Uterus (tissue), 4 donors: ENCODE data around the gene TM9SF3. TPM values are rescaled to one million over a fixed set of nuclear protein-coding genes. Genes with fewer than 3 reads are reported as not detected.

Experiments used
- DNase-seq, 2 donors: peaks; one replicate each; pipeline ENCODE4 v3.0.0-alpha.2; 2019 to 2020
- H3K27ac ChIP-seq, 2 donors: fragments of 200-600 bp; sonication (generic); 1 replicate in 1 of 2; 2 replicates in 1 of 2; pipeline ENCODE4 v1.5.1; 2016 to 2018
- H3K27me3 ChIP-seq, 2 donors: fragments of 200-600 bp; sonication (generic); one replicate each; pipeline ENCODE4 v1.5.1; 2018 to 2019; ENCODE audit warnings: control low read depth in 1 of 2
- H3K36me3 ChIP-seq, 2 donors: fragments of 200-600 bp; sonication (generic); one replicate each; pipeline ENCODE4 v1.5.1; 2019; ENCODE audit warnings: control low read depth in 1 of 2
- H3K4me1 ChIP-seq, 2 donors: fragments of 200-600 bp; sonication (generic); one replicate each; pipeline ENCODE4 v1.5.1; 2018 to 2019; ENCODE audit warnings: control low read depth in 1 of 2
- H3K4me3 ChIP-seq, 2 donors: fragments of 200-600 bp; sonication (generic); 1 replicate in 1 of 2; 2 replicates in 1 of 2; pipeline ENCODE4 v1.5.1; 2018 to 2019; ENCODE audit warnings: mild to moderate bottlenecking in 1 of 2
- H3K9me3 ChIP-seq, 2 donors: fragments of 200-600 bp; sonication (generic); one replicate each; pipeline ENCODE4 v1.5.1; 2019; ENCODE audit warnings: control low read depth in 1 of 2
- POLR2A ChIP-seq, 2 donors: fragments of 450-650 bp; IDR thresholded peaks; one replicate each; pipeline ENCODE4 v1.6.1; 2016; ENCODE audit warnings: antibody characterized with exemption in 2 of 2, mild to moderate bottlenecking in 1 of 2, moderate library complexity in 1 of 2
- intact Hi-C: fragments of 100-400 bp; cut with DNase I; formaldehyde crosslinking; loops from one replicate; pipeline ENCODE4 v1.15.1; 2023; ENCODE audit warnings: low total_unique reads
- total RNA-seq, 4 donors: library from RNA; depleted of rRNA in 3 of 4; stranded (reverse); fragments of >200 nt in 3 of 4; gene quantifications; one replicate each; pipeline versions ENCODE4 v1.1.0 to v1.2.4, GENCODE V29; 2014 to 2023
- TF ChIP-seq, protein P1 (sequence below), 4 experiments: fragments of 200-600 bp in 2 of 4; fragments of 450-650 bp in 2 of 4; sonication (generic) in 2 of 4; IDR thresholded peaks; one replicate each; pipeline ENCODE4 v1.5.1; 2016 to 2019; ENCODE audit warnings: antibody characterized with exemption in 4 of 4, mild to moderate bottlenecking in 2 of 4, moderate library complexity in 1 of 4
- donor health status: DM: yes; HTN: yes; CAD: no.

TM9SF3 gene
- total RNA-seq, 4 donors from 2014 or later, result 86.8 to 210 (median 113) TPM

DNA sequence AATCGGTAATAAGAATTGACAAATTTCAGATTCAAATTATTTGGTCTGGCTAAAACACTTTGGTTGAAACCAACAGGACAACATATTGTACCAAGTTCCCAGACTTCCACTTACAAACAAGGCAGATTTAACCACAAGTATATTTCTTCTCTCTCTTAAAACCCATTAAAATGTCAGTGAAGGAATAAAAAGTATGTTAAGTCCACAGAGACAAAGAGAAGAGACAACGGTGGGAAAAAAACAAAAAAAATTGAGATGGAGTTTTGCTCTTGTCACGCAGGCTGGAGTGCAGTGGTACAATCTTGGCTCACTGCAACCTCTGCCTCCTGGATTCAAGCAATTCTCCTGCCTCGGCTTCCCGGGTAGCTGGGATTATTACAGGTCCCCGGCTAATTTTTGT is 16.3 kb downstream of the TM9SF3 start:
- H3K4me1 ChIP-seq, result peaks cover 6% of the 10 kb centered on the region in 2 donors
- H3K36me3 ChIP-seq, result no peaks in the 10 kb centered on the region
- intact Hi-C loops, result no loop called here
- H3K27me3 ChIP-seq, result no peaks in the 10 kb centered on the region
- TF ChIP-seq, protein P1, sequence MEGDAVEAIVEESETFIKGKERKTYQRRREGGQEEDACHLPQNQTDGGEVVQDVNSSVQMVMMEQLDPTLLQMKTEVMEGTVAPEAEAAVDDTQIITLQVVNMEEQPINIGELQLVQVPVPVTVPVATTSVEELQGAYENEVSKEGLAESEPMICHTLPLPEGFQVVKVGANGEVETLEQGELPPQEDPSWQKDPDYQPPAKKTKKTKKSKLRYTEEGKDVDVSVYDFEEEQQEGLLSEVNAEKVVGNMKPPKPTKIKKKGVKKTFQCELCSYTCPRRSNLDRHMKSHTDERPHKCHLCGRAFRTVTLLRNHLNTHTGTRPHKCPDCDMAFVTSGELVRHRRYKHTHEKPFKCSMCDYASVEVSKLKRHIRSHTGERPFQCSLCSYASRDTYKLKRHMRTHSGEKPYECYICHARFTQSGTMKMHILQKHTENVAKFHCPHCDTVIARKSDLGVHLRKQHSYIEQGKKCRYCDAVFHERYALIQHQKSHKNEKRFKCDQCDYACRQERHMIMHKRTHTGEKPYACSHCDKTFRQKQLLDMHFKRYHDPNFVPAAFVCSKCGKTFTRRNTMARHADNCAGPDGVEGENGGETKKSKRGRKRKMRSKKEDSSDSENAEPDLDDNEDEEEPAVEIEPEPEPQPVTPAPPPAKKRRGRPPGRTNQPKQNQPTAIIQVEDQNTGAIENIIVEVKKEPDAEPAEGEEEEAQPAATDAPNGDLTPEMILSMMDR (IDR thresholded peaks at IDR 0.05), result no peak
- TF ChIP-seq POLR2A (IDR thresholded peaks at IDR 0.05), result no peak
- H3K27ac ChIP-seq, result no peak overlapping the region
- H3K9me3 ChIP-seq, result no peaks in the 10 kb centered on the region
- no peak for DNase-seq
- no peak overlapping the region for H3K4me3 ChIP-seq

GRCh38 chr10:96568402-96568801 is 18.4 kb downstream of the TM9SF3 start:
- Histone ChIP-seq H3K27ac (no peak overlapping the region), H3K4me3 (no peak overlapping the region), H3K36me3 (no peaks in the 10 kb centered on the region), H3K27me3 (no peaks in the 10 kb centered on the region), H3K9me3 (no peaks in the 10 kb centered on the region), H3K4me1 (peaks cover 6% of the 10 kb centered on the region in 2 donors)
- no peak for TF ChIP-seq POLR2A (IDR thresholded peaks at IDR 0.05)
- TF ChIP-seq, protein P1 (IDR thresholded peaks at IDR 0.05), result no peak
- no peak for DNase-seq
- intact Hi-C loops, result no loop called here

DNA sequence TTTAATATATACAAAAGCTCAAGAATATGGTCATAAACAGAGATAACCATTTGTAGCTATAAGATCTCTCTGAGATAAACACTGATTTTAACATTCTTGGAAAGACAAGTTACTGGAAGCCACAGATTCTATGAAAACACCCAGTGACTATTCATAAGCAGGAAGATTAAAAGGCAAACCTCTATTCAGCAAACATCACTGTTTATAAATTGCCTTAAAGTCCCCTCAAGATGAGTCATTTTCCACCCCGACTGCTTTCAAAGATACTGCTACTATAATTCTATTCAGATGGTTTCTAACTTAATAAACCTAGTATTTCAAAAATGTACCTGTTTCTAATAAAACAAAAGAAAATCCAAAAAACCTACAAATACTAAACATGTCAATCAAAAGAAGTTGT is 21.0 kb downstream of the TM9SF3 start:
- Histone ChIP-seq H3K27me3 (no peaks in the 10 kb centered on the region), H3K36me3 (no peaks in the 10 kb centered on the region), H3K4me1 (peaks cover 5 to 6% of the 10 kb centered on the region in 2 donors), H3K9me3 (no peaks in the 10 kb centered on the region), H3K4me3 (no peak overlapping the region), H3K27ac (no peak overlapping the region)
- no peak for DNase-seq
- TF ChIP-seq POLR2A (IDR thresholded peaks at IDR 0.05), result no peak
- TF ChIP-seq, protein P1 (IDR thresholded peaks at IDR 0.05), result no peak
- intact Hi-C loops, result no loop called here

GRCh38 chr10:96560966-96561887 is 25.6 kb downstream of the TM9SF3 start:
- no peak overlapping the region for H3K4me3 ChIP-seq
- intact Hi-C loops, result no loop called here
- no peak for TF ChIP-seq POLR2A (IDR thresholded peaks at IDR 0.05)
- TF ChIP-seq, protein P1 (IDR thresholded peaks at IDR 0.05), result no peak
- DNase-seq, result no peak
- H3K36me3 ChIP-seq, result no peaks in the 10 kb centered on the region
- no peaks in the 10 kb centered on the region for H3K27me3 ChIP-seq
- H3K9me3 ChIP-seq, result no peaks in the 10 kb centered on the region
- peaks cover 0 to 3% of the 10 kb centered on the region in 2 donors for H3K4me1 ChIP-seq
- no peak overlapping the region for H3K27ac ChIP-seq

DNA sequence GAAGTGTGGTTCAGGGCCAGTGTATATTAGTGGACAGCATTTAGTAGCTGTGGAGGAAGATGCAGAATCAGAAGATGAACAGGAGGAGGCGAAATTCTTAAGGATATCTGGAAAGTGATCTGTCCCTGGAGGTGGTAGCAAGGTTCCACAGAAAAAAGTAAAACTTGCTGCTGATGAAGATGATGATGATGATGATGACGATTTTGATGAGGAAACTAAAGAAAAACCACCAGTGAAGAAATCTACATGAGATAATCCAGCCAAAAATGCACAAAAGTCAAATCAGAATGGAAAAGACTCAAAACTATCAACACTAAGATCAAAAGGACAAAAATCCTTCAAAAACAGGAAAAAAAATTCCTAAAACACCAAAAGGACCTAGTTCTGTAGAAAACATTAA is 26.3 kb downstream of the TM9SF3 start:
- no peak overlapping the region for H3K4me3 ChIP-seq
- no peaks in the 10 kb centered on the region for H3K9me3 ChIP-seq
- TF ChIP-seq, protein P1 (IDR thresholded peaks at IDR 0.05), result no peak
- TF ChIP-seq POLR2A (IDR thresholded peaks at IDR 0.05), result no peak
- H3K4me1 ChIP-seq, result no peaks in the 10 kb centered on the region
- DNase-seq, result no peak
- no peaks in the 10 kb centered on the region for H3K36me3 ChIP-seq
- H3K27me3 ChIP-seq, result no peaks in the 10 kb centered on the region
- intact Hi-C loops, result no loop called here
- H3K27ac ChIP-seq, result no peak overlapping the region
